ENCODE data around the gene TFCP2L1. TPM values are rescaled to one million over a fixed set of nuclear protein-coding genes. Genes with fewer than 3 reads are reported as not detected.
"Not testable (repeated sequence)": the region's sequence is repeated elsewhere in the genome, so short reads cannot be mapped to it uniquely, and the experiment has no call there.

TFCP2L1 gene
- total RNA-seq, 2 donors from 2014 or later: 0.02 TPM; not detected in 1

GRCh38 chr2:121309323-121309722, 24.3 kb upstream of the TFCP2L1 start:
- Mint-ChIP-seq H3K27ac (no peak overlapping the region), H3K27me3 (peaks cover 42% of the 10 kb centered on the region)

GRCh38 chr2:121307048-121307447, 22.0 kb upstream of the TFCP2L1 start:
- no peaks in the 10 kb centered on the region for H3K36me3 Mint-ChIP-seq (ENCODE audit: low read depth)
- ATAC-seq (no peak), DNase-seq (no peak)
- H3K4me1 Mint-ChIP-seq: peaks cover 9% of the 10 kb centered on the region
- no peak overlapping the region for H3K27ac Mint-ChIP-seq
- peaks cover 60% of the 10 kb centered on the region for H3K27me3 Mint-ChIP-seq
- no peaks in the 10 kb centered on the region for H3K9me3 ChIP-seq (ENCODE audit: control insufficient read depth, low read length, poor library complexity, severe bottlenecking)
- H3K4me3 Mint-ChIP-seq: no peak overlapping the region

More at GRCh38 chr2:121309323-121309722, 24.3 kb upstream of the TFCP2L1 start:
- Mint-ChIP-seq H3K36me3 (ENCODE audit: low read depth) (no peaks in the 10 kb centered on the region), H3K4me1 (peaks cover 9% of the 10 kb centered on the region), H3K4me3 (no peak overlapping the region)
- no peak for DNase-seq
- no peaks in the 10 kb centered on the region for H3K9me3 ChIP-seq (ENCODE audit: control insufficient read depth, low read length, poor library complexity, severe bottlenecking)
- no peak for ATAC-seq

GRCh38 chr2:121304941-121305340, 19.9 kb upstream of the TFCP2L1 start:
- no peak for ATAC-seq
- H3K27ac Mint-ChIP-seq: no peak overlapping the region
- no peak for DNase-seq
- H3K4me1 Mint-ChIP-seq: peaks cover 9% of the 10 kb centered on the region
- no peaks in the 10 kb centered on the region for H3K36me3 Mint-ChIP-seq (ENCODE audit: low read depth)
- no peaks in the 10 kb centered on the region for H3K9me3 ChIP-seq (ENCODE audit: control insufficient read depth, low read length, poor library complexity, severe bottlenecking)
- peaks cover 56% of the 10 kb centered on the region for H3K27me3 Mint-ChIP-seq
- no peak overlapping the region for H3K4me3 Mint-ChIP-seq

GRCh38 chr2:121303531-121304263, 18.7 kb upstream of the TFCP2L1 start:
- H3K27ac Mint-ChIP-seq: no peak overlapping the region
- H3K4me1 Mint-ChIP-seq: no peaks in the 10 kb centered on the region
- no peak for ATAC-seq
- H3K36me3 Mint-ChIP-seq (ENCODE audit: low read depth): no peaks in the 10 kb centered on the region
- no peak for DNase-seq
- H3K4me3 Mint-ChIP-seq: no peak overlapping the region
- H3K9me3 ChIP-seq (ENCODE audit: control insufficient read depth, low read length, poor library complexity, severe bottlenecking): no peaks in the 10 kb centered on the region
- H3K27me3 Mint-ChIP-seq: peaks cover 47% of the 10 kb centered on the region

- not testable (repeated sequence) for H3K4me1 Mint-ChIP-seq; DNase-seq; H3K36me3 Mint-ChIP-seq (ENCODE audit: low read depth); H3K9me3 ChIP-seq (ENCODE audit: control insufficient read depth, low read length, poor library complexity, severe bottlenecking); ATAC-seq; H3K4me3 Mint-ChIP-seq; H3K27ac Mint-ChIP-seq
- H3K27me3 Mint-ChIP-seq: peaks cover 31% of the 10 kb centered on the region
Measured at GRCh38 chr2:121301190-121301589, 16.2 kb upstream of the TFCP2L1 start.

- H3K27ac Mint-ChIP-seq: no peak overlapping the region
- no peaks in the 10 kb centered on the region for H3K9me3 ChIP-seq (ENCODE audit: control insufficient read depth, low read length, poor library complexity, severe bottlenecking)
- H3K4me3 Mint-ChIP-seq: no peak overlapping the region
- no peaks in the 10 kb centered on the region for H3K36me3 Mint-ChIP-seq (ENCODE audit: low read depth)
- no peaks in the 10 kb centered on the region for H3K4me1 Mint-ChIP-seq
- DNase-seq (no peak), ATAC-seq (no peak)
- H3K27me3 Mint-ChIP-seq: peaks cover 18% of the 10 kb centered on the region
Measured at GRCh38 chr2:121298476-121298875, 13.5 kb upstream of the TFCP2L1 start.

- not testable (repeated sequence) for H3K36me3 Mint-ChIP-seq (ENCODE audit: low read depth); ATAC-seq; H3K4me1 Mint-ChIP-seq; H3K4me3 Mint-ChIP-seq; H3K9me3 ChIP-seq (ENCODE audit: control insufficient read depth, low read length, poor library complexity, severe bottlenecking); DNase-seq; H3K27ac Mint-ChIP-seq
- peaks cover 12% of the 10 kb centered on the region for H3K27me3 Mint-ChIP-seq
Measured at GRCh38 chr2:121297866-121298265, 12.9 kb upstream of the TFCP2L1 start.

GRCh38 chr2:121297217-121297830, 12.3 kb upstream of the TFCP2L1 start:
- H3K27me3 Mint-ChIP-seq: peaks cover 6% of the 10 kb centered on the region
- no peak overlapping the region for H3K27ac Mint-ChIP-seq
- no peak for ATAC-seq
- H3K4me3 Mint-ChIP-seq: no peak overlapping the region
- H3K36me3 Mint-ChIP-seq (ENCODE audit: low read depth): no peaks in the 10 kb centered on the region
- DNase-seq: no peak
- no peaks in the 10 kb centered on the region for H3K9me3 ChIP-seq (ENCODE audit: control insufficient read depth, low read length, poor library complexity, severe bottlenecking)
- H3K4me1 Mint-ChIP-seq: no peaks in the 10 kb centered on the region

GRCh38 chr2:121295911-121296650, 11.1 kb upstream of the TFCP2L1 start:
- DNase-seq (no peak), ATAC-seq (no peak)
- no peaks in the 10 kb centered on the region for H3K36me3 Mint-ChIP-seq (ENCODE audit: low read depth)
- no peaks in the 10 kb centered on the region for H3K4me1 Mint-ChIP-seq
- H3K4me3 Mint-ChIP-seq: no peak overlapping the region
- H3K27ac Mint-ChIP-seq: no peak overlapping the region
- no peaks in the 10 kb centered on the region for H3K9me3 ChIP-seq (ENCODE audit: control insufficient read depth, low read length, poor library complexity, severe bottlenecking)
- peaks cover 11% of the 10 kb centered on the region for H3K27me3 Mint-ChIP-seq

- no peak for ATAC-seq
Measured at GRCh38 chr2:121294881-121295840, 10.2 kb upstream of the TFCP2L1 start.

GRCh38 chr2:121293450-121294325, 8.7 kb upstream of the TFCP2L1 start:
- no peaks in the 10 kb centered on the region for H3K36me3 Mint-ChIP-seq (ENCODE audit: low read depth)
- no peak for ATAC-seq
- DNase-seq: no peak
- no peaks in the 10 kb centered on the region for H3K9me3 ChIP-seq (ENCODE audit: control insufficient read depth, low read length, poor library complexity, severe bottlenecking)
- H3K4me1 Mint-ChIP-seq: no peaks in the 10 kb centered on the region
- H3K4me3 Mint-ChIP-seq: no peak overlapping the region
- H3K27me3 Mint-ChIP-seq: peaks cover 18% of the 10 kb centered on the region
- no peak overlapping the region for H3K27ac Mint-ChIP-seq

More at GRCh38 chr2:121294881-121295840, 10.2 kb upstream of the TFCP2L1 start:
- H3K27ac Mint-ChIP-seq: no peak overlapping the region
- no peaks in the 10 kb centered on the region for H3K9me3 ChIP-seq (ENCODE audit: control insufficient read depth, low read length, poor library complexity, severe bottlenecking)
- H3K4me1 Mint-ChIP-seq: no peaks in the 10 kb centered on the region
- H3K4me3 Mint-ChIP-seq: no peak overlapping the region
- peaks cover 14% of the 10 kb centered on the region for H3K27me3 Mint-ChIP-seq
- H3K36me3 Mint-ChIP-seq (ENCODE audit: low read depth): no peaks in the 10 kb centered on the region
- no peak for DNase-seq

- H3K4me3 Mint-ChIP-seq: no peak overlapping the region
- no peak overlapping the region for H3K27ac Mint-ChIP-seq
- H3K27me3 Mint-ChIP-seq: peaks cover 34% of the 10 kb centered on the region
- peaks cover 2% of the 10 kb centered on the region for H3K36me3 Mint-ChIP-seq (ENCODE audit: low read depth)
- H3K9me3 ChIP-seq (ENCODE audit: control insufficient read depth, low read length, poor library complexity, severe bottlenecking): no peaks in the 10 kb centered on the region
- DNase-seq (no peak), ATAC-seq (no peak)
- no peaks in the 10 kb centered on the region for H3K4me1 Mint-ChIP-seq
Measured at GRCh38 chr2:121291251-121291580, 6.2 kb upstream of the TFCP2L1 start.

Data from T-helper 17 cell (primary cell).